K562 (cell line): ENCODE measurements around the gene E2F1. TPM values are rescaled to one million over a fixed set of nuclear protein-coding genes. Genes with fewer than 3 reads are reported as not detected.

ENCODE experiments used
- ATF1 ChIP-seq, 2 experiments: fragments of 450-650 bp in 1 of 2; IDR thresholded peaks; 2 replicates each; pipeline ENCODE4 v1.6.1; 2016; ENCODE audit warnings: missing compliant biosample characterization in 1 of 2, missing genetic modification characterization in 1 of 2
- CC2D1A ChIP-seq: fragments of 450-650 bp; IDR thresholded peaks from 2 replicates; pipeline ENCODE4 v1.6.1; 2017; ENCODE audit warnings: mild to moderate bottlenecking
- CCNT2 ChIP-seq: IDR thresholded peaks from 2 replicates; pipeline ENCODE4 v1.6.1; 2011; ENCODE audit warnings: borderline replicate concordance, low read depth, mild to moderate bottlenecking, moderate library complexity, mixed read lengths, low read length; ENCODE audit not compliant: insufficient read length; ENCODE audit errors: extremely low read depth
- CTBP1 ChIP-seq: fragments of 450-650 bp; IDR thresholded peaks from 2 replicates; pipeline ENCODE4 v1.6.1; 2016; ENCODE audit warnings: borderline replicate concordance
- E2F8 ChIP-seq: fragments of 450-650 bp; IDR thresholded peaks from 2 replicates; pipeline ENCODE4 v1.7.1; 2018; ENCODE audit warnings: mild to moderate bottlenecking, low read depth; ENCODE audit not compliant: partially characterized antibody
- ERF ChIP-seq: fragments of 450-650 bp; formaldehyde crosslinking; IDR thresholded peaks from 2 replicates; pipeline ENCODE4 v1.4.0; 2020; ENCODE audit warnings: mild to moderate bottlenecking, mixed read lengths
- FIP1L1 ChIP-seq: fragments of 200-400 bp; formaldehyde crosslinking; IDR thresholded peaks from 2 replicates; pipeline ENCODE4 v1.6.1; 2018; ENCODE audit warnings: mild to moderate bottlenecking, low read depth, low read length; ENCODE audit not compliant: poor library complexity, severe bottlenecking
- GABPB1 ChIP-seq: sonication (generic); formaldehyde crosslinking; IDR thresholded peaks from 2 replicates; pipeline ENCODE4 v1.8.0; 2022; ENCODE audit warnings: mild to moderate bottlenecking, missing genetic modification reagents
- ILF3 ChIP-seq: fragments of 450-650 bp; IDR thresholded peaks from 2 replicates; pipeline ENCODE4 v1.6.1; 2018; ENCODE audit warnings: antibody characterized with exemption, mild to moderate bottlenecking, moderate library complexity, borderline replicate concordance
- JUN ChIP-seq, 2 experiments: sonication (generic) in 1 of 2; formaldehyde crosslinking in 1 of 2; IDR thresholded peaks; 2 replicates each; pipeline versions ENCODE4 v1.6.1 to v1.8.0; 2012 to 2022; ENCODE audit warnings: borderline replicate concordance in 2 of 2, mild to moderate bottlenecking in 2 of 2, improper control_type of control experiment in 1 of 2, low read depth in 1 of 2, low read length in 1 of 2, missing genetic modification reagents in 1 of 2
- JUND ChIP-seq, 2 experiments: IDR thresholded peaks; 2 replicates in 1 of 2; 3 replicates in 1 of 2; pipeline ENCODE4 v1.6.1; 2011; ENCODE audit warnings: borderline replicate concordance in 2 of 2, low read depth in 2 of 2, low read length in 2 of 2, improper control_type of control experiment in 1 of 2, missing biosample characterization in 1 of 2, missing genetic modification characterization in 1 of 2, missing genetic modification reagents in 1 of 2
- KDM5B ChIP-seq: fragments of 200-600 bp; sonication (generic); IDR thresholded peaks from 2 replicates; pipeline ENCODE4 v1.6.1; 2012; ENCODE audit warnings: low read depth, mild to moderate bottlenecking, moderate library complexity, low read length, control low read depth, inconsistent platforms; ENCODE audit not compliant: insufficient replicate concordance
- MITF ChIP-seq: IDR thresholded peaks from 2 replicates; pipeline ENCODE4 v1.6.1; 2014; ENCODE audit warnings: antibody characterized with exemption
- POLR2AphosphoS5 ChIP-seq: IDR thresholded peaks from 2 replicates; pipeline ENCODE4 v1.6.1; 2011; ENCODE audit warnings: mild to moderate bottlenecking, low read depth, low read length, moderate library complexity; ENCODE audit not compliant: control insufficient read depth, insufficient read depth
- POLR2G ChIP-seq: fragments of 200-400 bp; formaldehyde crosslinking; IDR thresholded peaks from 2 replicates; pipeline ENCODE4 v1.6.1; 2017; ENCODE audit warnings: low read depth, mild to moderate bottlenecking, antibody characterized with exemption, low read length, moderate library complexity
- SP1 ChIP-seq: sonication (generic); formaldehyde crosslinking; IDR thresholded peaks from 2 replicates; pipeline ENCODE4 v1.8.1; 2022; ENCODE audit warnings: mild to moderate bottlenecking, missing genetic modification reagents
- TRIM28 ChIP-seq: fragments of 450-650 bp; IDR thresholded peaks from 2 replicates; pipeline ENCODE4 v1.6.1; 2017
- ZC3H4 ChIP-seq: sonication (generic); formaldehyde crosslinking; IDR thresholded peaks from 2 replicates; pipeline ENCODE4 v1.9.0; 2021; ENCODE audit warnings: missing genetic modification reagents, borderline replicate concordance
- ZNF431 ChIP-seq: sonication (generic); formaldehyde crosslinking; IDR thresholded peaks from 2 replicates; pipeline ENCODE4 v1.8.0; 2022; ENCODE audit warnings: mild to moderate bottlenecking, missing genetic modification reagents
- ZNF830 ChIP-seq: fragments of 250-450 bp; sonication (Bioruptor Pico); IDR thresholded peaks from 2 replicates; pipeline ENCODE4 v1.5.0; 2021; ENCODE audit warnings: mild to moderate bottlenecking
- ZSCAN29 ChIP-seq: fragments of 450-650 bp; IDR thresholded peaks from 2 replicates; pipeline ENCODE4 v1.6.1; 2017
- polyA plus RNA-seq, 8 experiments: library from polyadenylated mRNA; depleted of rRNA in 4 of 8; stranded (reverse) in 5 of 8; unstranded in 3 of 8; fragments of >200 nt; fragmentation: Nextera tagmentation in 2 of 8; fragmentation: Illumina TruSeq in 1 of 8; extraction: Ambion mirVana in 2 of 8; extraction: Trizol in 1 of 8; gene quantifications; 2 replicates each; pipeline versions ENCODE4 v1.2.1 to v1.2.3, GENCODE V29; 2011 to 2014; ENCODE audit warnings: inconsistent platforms in 1 of 8, missing spikeins in 1 of 8
- total RNA-seq, 7 experiments: library from RNA; depleted of rRNA in 6 of 7; stranded (reverse); fragments of >200 nt in 6 of 7; fragmentation: Illumina TruSeq in 2 of 7; extraction: Trizol in 2 of 7; gene quantifications; 2 replicates each; pipeline versions ENCODE4 v1.2.1 to v1.2.3, GENCODE V29; 2011 to 2021; ENCODE audit warnings: low replicate concordance in 1 of 7

The E2F1 gene
- total and polyA plus RNA-seq, 9 of the 15 experiments (the other 6 are each of a cell fraction or from before 2014, with no cell fraction given) = 0.14 to 30.6 (median 13.1) TPM

- peak; percentile 99 for TF ChIP-seq E2F8
- TF ChIP-seq ZC3H4 (CRISPR knock-in tag) = no peak
- TF ChIP-seq MITF = no peak
- peak; percentile 77 for TF ChIP-seq SP1 (CRISPR knock-in tag)
- peak; percentile 87 for TF ChIP-seq POLR2G
- TF ChIP-seq POLR2AphosphoS5 = peak; percentile 43; the same call in 1 of the 2 replicates
- TF ChIP-seq CCNT2 = peak; percentile 63
- TF ChIP-seq ATF1 (CRISPR knock-in tag; IDR thresholded peaks at IDR 0.05) = no peak
- TF ChIP-seq ATF1 (tag; IDR thresholded peaks at IDR 0.05) = peak; percentile 87
- no peak for TF ChIP-seq TRIM28
- no peak for TF ChIP-seq FIP1L1
- TF ChIP-seq JUND (IDR thresholded peaks at IDR 0.05; ENCODE audit: borderline replicate concordance, low read depth, low read length) = peak; percentile 41; the same call in 1 of the 2 replicates
- TF ChIP-seq JUND (tag; IDR thresholded peaks at IDR 0.05; ENCODE audit: borderline replicate concordance, low read depth, low read length) = no peak
- peak; percentile 94 for TF ChIP-seq CTBP1
- no peak for TF ChIP-seq ZNF431
- no peak for TF ChIP-seq CC2D1A
- TF ChIP-seq ERF (CRISPR knock-in tag) = 0 out of 2 replicates have a peak, but pooled peaks have one; percentile 56
- 0 out of 2 replicates have a peak, but pooled peaks have one; percentile 43 for TF ChIP-seq GABPB1 (CRISPR knock-in tag)
- no peak for TF ChIP-seq ZNF830 (CRISPR knock-in tag)
- TF ChIP-seq JUN (IDR thresholded peaks at IDR 0.05; ENCODE audit: borderline replicate concordance, low read depth, low read length) = 0 out of 2 replicates have a peak, but pooled peaks have one; percentile 12
- no peak for TF ChIP-seq JUN (CRISPR knock-in tag; IDR thresholded peaks at IDR 0.05; ENCODE audit: borderline replicate concordance)
- no peak for TF ChIP-seq ILF3
- TF ChIP-seq KDM5B = no peak
- no peak for TF ChIP-seq ZSCAN29
These were observed at the start of gene E2F1 (continued) for GRCh38 chr20:33686100-33686983.
